ENCODE results near the gene SLC27A5. TPM values are rescaled to one million over a fixed set of nuclear protein-coding genes. Genes with fewer than 3 reads are reported as not detected.
"Not testable (repeated sequence)": the region's sequence is repeated elsewhere in the genome, so short reads cannot be mapped to it uniquely, and the experiment has no call there.

SLC27A5 gene
- total and polyA plus RNA-seq, 2 experiments from 2014 or later, result 9.0 to 19.1 TPM

- Histone ChIP-seq H4K20me1 (ENCODE audit: insufficient read depth, poor library complexity, severe bottlenecking) (no peaks in the 10 kb centered on the region), H2AFZ (peak overlapping the region; percentile 66), H3K9me2 (replicated peaks; ENCODE audit: insufficient read depth) (no peaks in the 10 kb centered on the region), H3K4me2 (peak overlapping the region; percentile 87), H3K4me1 (ENCODE audit: insufficient read depth) (no peaks in the 10 kb centered on the region), H3K4me3 (peak overlapping the region; percentile 46), H3K9me3 (ENCODE audit: low read depth) (no peaks in the 10 kb centered on the region), H3K36me3 (replicated peaks; ENCODE audit: insufficient read depth, low read depth) (no peaks in the 10 kb centered on the region), H3K27ac (no peak overlapping the region), H3K79me2 (no peaks in the 10 kb centered on the region), H3K27me3 (no peaks in the 10 kb centered on the region)
- 24% methylated on average over 11 of the region's 11 CpGs for WGBS (ENCODE audit: low lambda C conversion rate, missing lambda C conversion rate)
- DNase-seq (ENCODE audit: low spot score), result peak; percentile 24
- no peak for TF ChIP-seq EZH2phosphoT487 (IDR thresholded peaks at IDR 0.05; ENCODE audit: low read depth, severe bottlenecking, unreplicated experiment)
- no peak for TF ChIP-seq EZH2 (IDR thresholded peaks at IDR 0.05; ENCODE audit: borderline replicate concordance)
- TF ChIP-seq CTCF (IDR thresholded peaks at IDR 0.05; ENCODE audit: poor library complexity), result no peak
Observed at GRCh38 chr19:58450856-58451357, 60.9 kb downstream of the SLC27A5 start.

- H2AFZ ChIP-seq; H3K9me3 ChIP-seq (ENCODE audit: low read depth); H3K27ac ChIP-seq; H3K4me3 ChIP-seq; DNase-seq (ENCODE audit: low spot score); H3K9me2 ChIP-seq (replicated peaks; ENCODE audit: insufficient read depth); H3K36me3 ChIP-seq (replicated peaks; ENCODE audit: insufficient read depth, low read depth); H3K79me2 ChIP-seq; H3K4me2 ChIP-seq; H3K4me1 ChIP-seq (ENCODE audit: insufficient read depth); H4K20me1 ChIP-seq (ENCODE audit: insufficient read depth, poor library complexity, severe bottlenecking); H3K27me3 ChIP-seq: not testable (repeated sequence)
- WGBS (ENCODE audit: low lambda C conversion rate, missing lambda C conversion rate), result 60% methylated on average over 5 of the region's 5 CpGs
Observed at GRCh38 chr19:58449980-58450379, 61.8 kb downstream of the SLC27A5 start.

- H3K4me1 ChIP-seq (ENCODE audit: insufficient read depth); H4K20me1 ChIP-seq (ENCODE audit: insufficient read depth, poor library complexity, severe bottlenecking); H3K36me3 ChIP-seq (replicated peaks; ENCODE audit: insufficient read depth, low read depth); H3K4me3 ChIP-seq; H3K9me3 ChIP-seq (ENCODE audit: low read depth); H3K27me3 ChIP-seq; H3K79me2 ChIP-seq; H3K27ac ChIP-seq; H3K4me2 ChIP-seq; H2AFZ ChIP-seq; DNase-seq (ENCODE audit: low spot score); H3K9me2 ChIP-seq (replicated peaks; ENCODE audit: insufficient read depth): not testable (repeated sequence)
- WGBS (ENCODE audit: low lambda C conversion rate, missing lambda C conversion rate), result 82% methylated on average over 3 of the region's 3 CpGs
Observed at GRCh38 chr19:58448860-58449259, 62.9 kb downstream of the SLC27A5 start.

Small RNAs within 50 kb of the gene (microRNA-seq; reads per million reads assigned to microRNA genes)
- gene MIR6807, result 2.7 reads per million

Small RNAs within 50 kb of the gene (small RNA-seq; reads per million reads assigned to genes)
- 0.12 reads per million for gene MIR6807
- gene RN7SL525P, result not detected
- not detected for gene RN7SL693P
- gene RNU6-1337P, result not detected

Other genes starting within 250 kb of the SLC27A5 start
- 7.1 and 8.7 TPM in 2 replicates for gene ZNF8, start 233.0 kb downstream of the SLC27A5 start, total RNA-seq
- 1.0 and 1.4 TPM in 2 replicates for gene ZNF8, start 233.0 kb downstream of the SLC27A5 start, polyA plus RNA-seq
- 57.9 and 73.2 TPM in 2 replicates for gene ERVK3-1, start 206.6 kb downstream of the SLC27A5 start, total RNA-seq
- 68.9 and 71.7 TPM in 2 replicates for gene ERVK3-1, start 206.6 kb downstream of the SLC27A5 start, polyA plus RNA-seq
- gene ZSCAN22, start 185.0 kb downstream of the SLC27A5 start, total RNA-seq, result 1.3 and 2.0 TPM in 2 replicates
- 2.2 and 3.0 TPM in 2 replicates for gene ZSCAN22, start 185.0 kb downstream of the SLC27A5 start, polyA plus RNA-seq
- gene A1BG, start 158.5 kb downstream of the SLC27A5 start, total RNA-seq, result 35.9 and 45.5 TPM in 2 replicates
- gene A1BG, start 158.5 kb downstream of the SLC27A5 start, polyA plus RNA-seq, result 106 and 108 TPM in 2 replicates
- 1.5 and 1.6 TPM in 2 replicates for gene ZNF497, start 149.2 kb downstream of the SLC27A5 start, total RNA-seq
- 3.3 and 4.3 TPM in 2 replicates for gene ZNF497, start 149.2 kb downstream of the SLC27A5 start, polyA plus RNA-seq
- gene ZNF837, start 131.0 kb downstream of the SLC27A5 start, total RNA-seq, result 5.0 and 5.9 TPM in 2 replicates
- 5.4 and 9.7 TPM in 2 replicates for gene ZNF837, start 131.0 kb downstream of the SLC27A5 start, polyA plus RNA-seq
- 1,644 and 2,420 TPM in 2 replicates for gene RPS5, start 124.7 kb downstream of the SLC27A5 start, total RNA-seq
- 562 and 565 TPM in 2 replicates for gene RPS5, start 124.7 kb downstream of the SLC27A5 start, polyA plus RNA-seq
- gene RNF225, start 116.3 kb downstream of the SLC27A5 start, total RNA-seq, result not detected in 2 replicates
- gene RNF225, start 116.3 kb downstream of the SLC27A5 start, polyA plus RNA-seq, result 0.47 TPM in 1 of 2 replicates, not detected in the other
- 4.5 and 5.5 TPM in 2 replicates for gene ZNF584, start 103.3 kb downstream of the SLC27A5 start, total RNA-seq
- gene ZNF584, start 103.3 kb downstream of the SLC27A5 start, polyA plus RNA-seq, result 4.5 and 7.9 TPM in 2 replicates
- 1.0 and 1.5 TPM in 2 replicates for gene ZNF132, start 71.8 kb downstream of the SLC27A5 start, total RNA-seq
- gene ZNF132, start 71.8 kb downstream of the SLC27A5 start, polyA plus RNA-seq, result 0.35 and 0.95 TPM in 2 replicates
- 5.8 and 7.0 TPM in 2 replicates for gene ZNF324B, start 60.4 kb downstream of the SLC27A5 start, total RNA-seq
- gene ZNF324B, start 60.4 kb downstream of the SLC27A5 start, polyA plus RNA-seq, result 1.9 and 2.4 TPM in 2 replicates
- 8.7 and 13.1 TPM in 2 replicates for gene ZNF324, start 44.9 kb downstream of the SLC27A5 start, total RNA-seq
- 9.1 and 9.3 TPM in 2 replicates for gene ZNF324, start 44.9 kb downstream of the SLC27A5 start, polyA plus RNA-seq
- gene ZNF446, start 35.6 kb downstream of the SLC27A5 start, total RNA-seq, result 11.2 and 20.5 TPM in 2 replicates
- gene ZNF446, start 35.6 kb downstream of the SLC27A5 start, polyA plus RNA-seq, result 13.8 and 20.7 TPM in 2 replicates
- 3.3 and 5.4 TPM in 2 replicates for gene ZBTB45, start 7.8 kb upstream of the SLC27A5 start, total RNA-seq
- 18.5 and 21.6 TPM in 2 replicates for gene ZBTB45, start 7.8 kb upstream of the SLC27A5 start, polyA plus RNA-seq
- 189 and 191 TPM in 2 replicates for gene TRIM28, start 32.1 kb upstream of the SLC27A5 start, total RNA-seq
- gene TRIM28, start 32.1 kb upstream of the SLC27A5 start, polyA plus RNA-seq, result 159 and 180 TPM in 2 replicates
- 88.4 and 122 TPM in 2 replicates for gene CHMP2A, start 43.1 kb upstream of the SLC27A5 start, total RNA-seq
- gene CHMP2A, start 43.1 kb upstream of the SLC27A5 start, polyA plus RNA-seq, result 188 and 196 TPM in 2 replicates
- 48.5 and 54.4 TPM in 2 replicates for gene UBE2M, start 46.6 kb upstream of the SLC27A5 start, total RNA-seq
- 111 TPM in 2 replicates for gene UBE2M, start 46.6 kb upstream of the SLC27A5 start, polyA plus RNA-seq
- 19.0 and 23.5 TPM in 2 replicates for gene MZF1, start 61.3 kb upstream of the SLC27A5 start, total RNA-seq
- 19.9 and 29.0 TPM in 2 replicates for gene MZF1, start 61.3 kb upstream of the SLC27A5 start, polyA plus RNA-seq

All from hepatocyte (in vitro differentiated cells).